ENCODE measurements around the gene PADI6.
A peak's percentile ranks its signal among the peaks of the same experiment; 100 is the strongest.

PADI6 gene

DNA sequence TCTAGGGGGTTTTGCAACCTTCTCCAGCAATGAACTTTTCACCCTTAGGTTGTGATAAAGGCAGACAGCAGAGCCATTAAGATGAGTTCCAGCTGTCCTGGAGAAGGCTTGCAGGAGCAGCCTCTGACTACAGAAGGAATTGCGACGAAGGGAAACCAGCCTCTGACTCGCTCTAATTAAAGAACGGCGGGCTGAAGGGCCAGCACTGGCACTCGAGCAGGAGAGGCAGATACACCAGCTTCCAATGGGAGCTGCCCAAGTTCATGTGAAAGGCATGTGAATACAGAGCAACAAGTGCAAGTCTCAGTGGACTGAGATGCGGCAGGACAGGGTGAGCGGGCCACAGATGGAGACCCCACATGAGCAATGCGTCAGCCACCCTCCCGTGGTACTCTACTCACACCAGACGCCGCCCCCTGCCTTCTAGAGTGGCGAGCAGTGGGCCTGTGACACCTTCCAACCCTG lies 51.8 kb downstream of the PADI6 start:
- H3K27me3 ChIP-seq (ENCODE audit: insufficient read depth, low read length), result no peaks in the 10 kb centered on the region
- H3K4me1 ChIP-seq (ENCODE audit: insufficient read depth, low read length), result peaks cover 11% of the 10 kb centered on the region
- H3K4me3 ChIP-seq (ENCODE audit: low read length), result no peak overlapping the region
- H3K36me3 ChIP-seq (ENCODE audit: insufficient read depth, low read length), result peaks cover 97% of the 10 kb centered on the region
- H3K9ac ChIP-seq (ENCODE audit: low read depth, low read length), result no peak overlapping the region
- no peak overlapping the region for H3K27ac ChIP-seq (ENCODE audit: low read depth, low read length)
- 94% methylated on average over 13 of the region's 13 CpGs for WGBS
- no peaks in the 10 kb centered on the region for H3K9me3 ChIP-seq (ENCODE audit: insufficient read depth, low read depth, low read length)

DNA sequence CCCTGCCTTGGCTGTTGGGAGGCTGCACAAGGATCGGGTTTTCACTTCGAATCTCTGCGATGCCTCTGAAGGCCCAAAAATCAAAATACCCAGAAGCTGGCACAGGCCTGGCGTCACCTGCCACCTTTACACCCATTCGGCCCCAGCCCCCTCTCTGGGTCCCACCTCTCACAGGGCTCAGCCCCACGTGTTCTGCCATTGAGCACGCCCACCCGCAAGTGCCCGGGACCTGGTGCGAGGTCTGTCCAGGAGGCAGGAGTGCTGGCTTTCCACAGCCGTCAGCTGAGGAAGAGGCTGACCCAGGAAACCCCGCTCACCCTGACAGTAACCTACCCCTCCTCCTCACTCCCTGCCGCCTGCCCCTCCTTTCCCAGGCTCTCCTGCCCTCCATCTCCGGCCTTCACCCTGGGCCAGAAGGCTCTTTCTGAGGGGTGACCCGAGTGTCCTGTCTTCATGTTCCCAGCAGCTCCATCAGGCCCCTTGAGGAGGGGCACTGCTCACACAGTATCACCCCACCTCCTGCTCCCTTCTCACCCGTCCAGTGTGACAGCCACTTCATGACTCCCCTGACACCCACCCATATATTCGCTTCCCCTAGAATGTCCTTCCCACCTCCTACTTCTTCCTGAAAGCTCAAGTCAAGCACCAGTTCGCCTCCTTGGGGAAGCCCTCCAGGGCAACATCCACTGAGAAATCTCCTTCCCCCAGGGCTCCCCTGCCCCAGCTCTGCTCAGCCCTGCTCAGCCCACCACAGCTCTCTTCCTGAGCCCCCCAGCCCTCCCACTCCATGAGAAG lies 54.0 kb downstream of the PADI6 start:
- Histone ChIP-seq H3K4me3 (ENCODE audit: low read length) (no peak overlapping the region), H3K27ac (ENCODE audit: low read depth, low read length) (no peak overlapping the region), H3K36me3 (ENCODE audit: insufficient read depth, low read length) (peaks cover 90% of the 10 kb centered on the region), H3K27me3 (ENCODE audit: insufficient read depth, low read length) (no peaks in the 10 kb centered on the region), H3K4me1 (ENCODE audit: insufficient read depth, low read length) (peaks cover 25% of the 10 kb centered on the region), H3K9me3 (ENCODE audit: insufficient read depth, low read depth, low read length) (no peaks in the 10 kb centered on the region), H3K9ac (ENCODE audit: low read depth, low read length) (no peak overlapping the region; the same call in 1 of the 2 replicates)
- 94% methylated on average over 18 of the region's 18 CpGs for WGBS

DNA sequence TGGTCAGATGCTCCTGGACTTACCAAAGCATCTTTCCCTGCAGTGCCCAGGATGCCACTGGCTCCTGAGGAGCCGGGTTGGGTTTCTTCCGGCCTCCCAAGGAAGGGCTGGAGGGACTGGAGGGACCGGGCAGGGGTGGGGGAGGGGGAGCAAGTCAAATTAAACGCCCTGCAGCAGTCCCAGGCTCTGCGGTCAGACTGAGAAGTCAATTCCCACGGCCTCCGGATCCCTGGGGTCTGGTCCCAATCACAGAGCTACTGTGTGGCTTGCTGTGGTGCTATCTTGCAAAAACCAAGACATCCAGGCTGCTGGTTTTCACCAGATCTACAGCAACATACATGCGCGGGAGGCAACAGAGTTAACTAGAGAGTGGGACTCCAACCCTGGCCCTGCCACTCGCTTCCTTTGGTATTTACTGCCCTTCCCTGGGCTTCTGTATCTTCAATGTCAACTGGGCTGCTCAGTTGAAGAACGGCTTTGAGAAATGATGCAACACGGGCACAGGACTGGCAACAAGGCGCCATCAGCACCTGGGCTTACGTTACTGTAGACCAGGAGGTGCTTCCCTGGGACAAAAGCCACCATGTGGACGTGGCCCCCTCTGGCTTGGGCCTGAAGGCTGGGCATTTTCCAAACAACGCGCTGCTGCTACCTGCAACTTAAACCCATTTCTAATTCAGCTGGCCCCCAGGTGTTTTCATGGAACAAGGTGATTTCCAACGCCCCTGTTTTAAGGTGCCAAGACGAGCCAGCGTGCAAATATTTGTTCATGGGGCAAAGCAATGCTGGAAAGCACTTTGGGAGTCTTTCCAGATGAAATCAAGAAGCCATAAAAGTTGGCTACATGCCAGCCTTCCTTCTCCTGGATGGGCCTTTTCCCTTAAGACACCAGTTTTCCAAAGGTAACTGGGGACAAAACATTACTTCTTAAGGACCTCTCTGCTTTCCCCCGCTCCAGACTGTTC lies 56.0 kb downstream of the PADI6 start:
- no peaks in the 10 kb centered on the region for H3K9me3 ChIP-seq (ENCODE audit: insufficient read depth, low read depth, low read length)
- no peak overlapping the region for H3K9ac ChIP-seq (ENCODE audit: low read depth, low read length)
- peak overlapping the region; percentile 60; the same call in 1 of the 2 replicates for H3K27ac ChIP-seq (ENCODE audit: low read depth, low read length)
- H3K36me3 ChIP-seq (ENCODE audit: insufficient read depth, low read length), result peaks cover 89% of the 10 kb centered on the region
- 88% methylated on average over 21 of the region's 21 CpGs for whole genome bisulfite sequencing
- H3K4me3 ChIP-seq (ENCODE audit: low read length), result no peak overlapping the region
- no peaks in the 10 kb centered on the region for H3K27me3 ChIP-seq (ENCODE audit: insufficient read depth, low read length)
- H3K4me1 ChIP-seq (ENCODE audit: insufficient read depth, low read length), result peaks cover 27% of the 10 kb centered on the region

DNA sequence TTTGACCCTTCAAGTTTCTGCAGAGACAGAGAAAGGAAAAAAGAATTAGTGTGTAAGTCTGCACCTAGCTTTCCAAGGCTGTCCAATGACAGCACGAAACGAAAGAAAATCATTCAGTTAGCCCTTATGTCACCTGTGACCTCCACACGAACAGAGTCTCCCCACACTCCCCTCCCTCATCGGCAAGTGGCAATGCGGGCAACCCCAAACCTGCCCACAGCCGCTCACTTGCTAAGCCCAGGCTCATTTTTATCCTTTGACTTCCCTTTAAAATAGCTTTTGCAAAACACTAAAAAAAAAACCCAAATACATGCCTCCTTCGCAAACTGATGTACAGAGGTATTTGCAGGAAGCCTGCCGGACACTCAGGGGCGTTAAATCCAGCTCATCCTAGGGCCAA lies 57.2 kb downstream of the PADI6 start:
- Histone ChIP-seq H3K9ac (ENCODE audit: low read depth, low read length) (no peak overlapping the region; the same call in 1 of the 2 replicates), H3K4me1 (ENCODE audit: insufficient read depth, low read length) (peaks cover 36% of the 10 kb centered on the region), H3K27me3 (ENCODE audit: insufficient read depth, low read length) (no peaks in the 10 kb centered on the region), H3K27ac (ENCODE audit: low read depth, low read length) (peak overlapping the region; percentile 46), H3K9me3 (ENCODE audit: insufficient read depth, low read depth, low read length) (no peaks in the 10 kb centered on the region), H3K4me3 (ENCODE audit: low read length) (no peak overlapping the region), H3K36me3 (ENCODE audit: insufficient read depth, low read length) (peaks cover 88% of the 10 kb centered on the region)
- 93% methylated on average over 9 of the region's 9 CpGs for WGBS

DNA sequence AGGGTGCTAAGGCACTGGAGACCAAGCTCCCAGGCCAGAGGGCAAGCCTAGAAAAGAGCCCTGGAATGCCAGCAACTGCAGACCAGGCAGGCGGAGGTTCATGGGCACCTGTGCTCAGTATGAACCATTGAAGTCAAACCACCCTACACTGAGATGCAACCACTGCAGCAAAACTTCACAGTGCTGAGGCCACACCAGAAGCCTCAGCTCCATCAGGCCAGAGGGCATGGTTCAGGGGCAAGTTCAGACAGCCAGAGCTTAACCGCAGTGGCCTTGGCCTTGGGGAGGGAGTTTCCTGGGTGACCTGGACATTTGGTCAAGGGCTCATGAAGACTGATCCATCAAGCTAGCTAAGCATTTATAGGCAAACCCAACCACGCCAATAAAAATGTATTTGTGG lies 60.4 kb downstream of the PADI6 start:
- Histone ChIP-seq H3K36me3 (ENCODE audit: insufficient read depth, low read length) (peaks cover 85% of the 10 kb centered on the region), H3K27ac (ENCODE audit: low read depth, low read length) (peak overlapping the region; percentile 34), H3K4me1 (ENCODE audit: insufficient read depth, low read length) (peaks cover 66% of the 10 kb centered on the region), H3K4me3 (ENCODE audit: low read length) (no peak overlapping the region), H3K9ac (ENCODE audit: low read depth, low read length) (no peak overlapping the region), H3K9me3 (ENCODE audit: insufficient read depth, low read depth, low read length) (no peaks in the 10 kb centered on the region), H3K27me3 (ENCODE audit: insufficient read depth, low read length) (no peaks in the 10 kb centered on the region)
- WGBS, result 92% methylated on average over 3 of the region's 3 CpGs

DNA sequence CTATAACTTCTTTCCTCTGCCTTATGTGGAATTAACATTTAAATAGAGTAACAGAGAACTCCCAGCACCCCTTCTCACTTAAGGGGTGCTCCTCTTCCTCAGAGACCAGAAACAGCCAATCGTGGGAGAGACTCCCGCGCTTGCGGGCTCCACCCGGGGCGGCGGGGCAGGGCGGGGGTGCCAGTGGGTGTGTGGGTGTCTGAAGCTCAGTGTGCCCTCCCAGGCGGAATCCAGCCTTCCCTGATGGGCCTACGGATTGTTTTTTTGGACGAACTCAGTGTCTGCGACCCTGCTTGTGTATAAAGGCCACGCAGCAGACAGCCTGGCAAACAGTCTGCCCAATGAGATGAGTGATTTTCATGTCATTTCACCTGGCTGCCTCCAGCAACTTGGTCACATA lies 61.3 kb downstream of the PADI6 start:
- Histone ChIP-seq H3K27ac (ENCODE audit: low read depth, low read length) (peak overlapping the region; percentile 89), H3K27me3 (ENCODE audit: insufficient read depth, low read length) (no peaks in the 10 kb centered on the region), H3K9me3 (ENCODE audit: insufficient read depth, low read depth, low read length) (no peaks in the 10 kb centered on the region), H3K4me1 (ENCODE audit: insufficient read depth, low read length) (peaks cover 61% of the 10 kb centered on the region), H3K36me3 (ENCODE audit: insufficient read depth, low read length) (peaks cover 77% of the 10 kb centered on the region), H3K9ac (ENCODE audit: low read depth, low read length) (0 out of 2 replicates have a peak overlapping the region, but pooled peaks have one; percentile 18), H3K4me3 (ENCODE audit: low read length) (no peak overlapping the region)
- WGBS, result 92% methylated on average over 13 of the region's 13 CpGs

DNA sequence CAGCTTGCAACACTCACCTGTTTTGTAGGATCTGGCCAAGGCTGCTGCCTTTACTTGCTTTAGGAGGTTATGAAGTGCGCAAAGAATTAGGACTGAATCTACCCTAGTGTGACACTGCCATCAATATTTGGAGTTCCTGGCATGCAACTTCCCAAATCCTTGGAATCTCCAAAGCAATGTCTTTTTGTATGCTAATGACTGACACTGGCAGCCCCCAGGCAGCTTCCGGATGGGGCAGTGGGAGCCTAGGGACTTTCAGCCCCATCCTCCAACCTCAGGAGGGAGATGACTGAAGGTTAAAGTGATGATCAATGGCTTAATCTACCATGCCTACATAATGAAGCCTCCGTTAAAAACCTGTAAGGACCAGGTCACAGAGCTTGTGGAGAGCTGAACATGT lies 62.0 kb downstream of the PADI6 start:
- Histone ChIP-seq H3K4me1 (ENCODE audit: insufficient read depth, low read length) (peaks cover 53% of the 10 kb centered on the region), H3K9me3 (ENCODE audit: insufficient read depth, low read depth, low read length) (no peaks in the 10 kb centered on the region), H3K9ac (ENCODE audit: low read depth, low read length) (peak overlapping the region; percentile 21; the same call in 1 of the 2 replicates), H3K36me3 (ENCODE audit: insufficient read depth, low read length) (peaks cover 69% of the 10 kb centered on the region), H3K27me3 (ENCODE audit: insufficient read depth, low read length) (no peaks in the 10 kb centered on the region), H3K4me3 (ENCODE audit: low read length) (peak overlapping the region; percentile 18), H3K27ac (ENCODE audit: low read depth, low read length) (peak overlapping the region; percentile 89)
- 14% methylated on average over 2 of the region's 3 CpGs for WGBS

DNA sequence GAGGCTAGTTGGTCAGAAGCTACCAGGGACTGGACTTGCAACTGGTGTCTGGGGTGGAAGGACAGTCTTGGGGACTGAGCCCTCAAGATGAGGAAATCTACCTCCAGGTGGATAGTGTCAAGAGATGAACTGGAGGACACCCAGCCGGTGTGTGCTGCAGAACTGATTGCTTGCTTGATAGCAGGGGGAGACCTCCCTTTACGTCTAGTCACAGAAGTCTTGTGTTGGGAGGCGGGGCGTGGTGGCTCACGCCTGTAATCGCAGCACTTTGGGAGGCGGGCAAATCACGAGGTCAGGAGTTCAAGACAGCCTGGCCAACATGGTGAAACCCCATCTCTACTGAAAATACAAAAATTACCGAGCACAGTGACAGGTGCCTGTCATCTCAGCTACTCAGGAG lies 62.6 kb downstream of the PADI6 start:
- H3K27ac ChIP-seq (ENCODE audit: low read depth, low read length), result peak overlapping the region; percentile 82
- WGBS, result 62% methylated on average over 9 of the region's 9 CpGs
- H3K9me3 ChIP-seq (ENCODE audit: insufficient read depth, low read depth, low read length), result no peaks in the 10 kb centered on the region
- H3K27me3 ChIP-seq (ENCODE audit: insufficient read depth, low read length), result no peaks in the 10 kb centered on the region
- H3K9ac ChIP-seq (ENCODE audit: low read depth, low read length), result peak overlapping the region; percentile 21; the same call in 1 of the 2 replicates
- peak overlapping the region; percentile 18 for H3K4me3 ChIP-seq (ENCODE audit: low read length)
- H3K4me1 ChIP-seq (ENCODE audit: insufficient read depth, low read length), result peaks cover 47% of the 10 kb centered on the region
- peaks cover 63% of the 10 kb centered on the region for H3K36me3 ChIP-seq (ENCODE audit: insufficient read depth, low read length)

DNA sequence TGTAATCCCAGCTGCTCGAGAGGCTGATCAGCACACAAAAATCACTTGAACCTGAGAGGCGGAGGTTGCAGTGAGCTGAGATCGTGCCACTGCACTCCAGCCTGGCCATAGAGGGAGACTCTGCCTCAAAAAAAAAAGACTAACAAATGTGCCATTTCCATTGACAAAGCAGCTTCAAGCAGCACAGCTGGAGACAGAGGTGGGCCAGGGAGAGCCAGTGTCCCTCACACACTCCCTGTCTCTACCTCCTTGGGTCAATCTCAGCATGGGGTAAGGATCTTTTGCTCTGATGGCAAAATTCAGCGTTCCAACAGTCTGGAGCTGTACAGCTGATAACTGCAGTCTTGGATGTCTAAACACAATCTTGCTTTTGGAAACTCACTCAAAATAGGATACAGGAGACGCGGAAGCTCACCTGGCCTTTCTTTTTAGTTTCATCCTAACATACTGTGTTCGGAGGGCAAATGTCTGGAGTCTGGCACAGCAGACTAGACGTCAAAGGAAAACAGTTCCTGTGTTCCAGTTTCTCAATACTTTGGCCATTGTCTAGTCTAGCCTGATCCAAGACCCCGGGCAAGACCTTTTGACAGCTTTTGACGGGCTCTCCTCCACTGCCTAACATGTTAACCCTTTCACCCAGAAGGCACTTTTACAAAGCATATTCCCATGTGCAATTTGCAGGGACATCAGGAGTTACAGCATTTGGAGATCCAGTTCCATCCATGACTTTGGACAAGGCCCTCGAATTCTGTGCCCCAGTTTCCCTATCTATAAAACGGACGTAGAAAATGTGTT lies 64.6 kb downstream of the PADI6 start:
- Histone ChIP-seq H3K9ac (ENCODE audit: low read depth, low read length) (peak overlapping the region; percentile 100), H3K27me3 (ENCODE audit: insufficient read depth, low read length) (peaks cover 19% of the 10 kb centered on the region), H3K36me3 (ENCODE audit: insufficient read depth, low read length) (peaks cover 53% of the 10 kb centered on the region), H3K4me3 (ENCODE audit: low read length) (peak overlapping the region; percentile 98), H3K27ac (ENCODE audit: low read depth, low read length) (peak overlapping the region; percentile 85), H3K4me1 (ENCODE audit: insufficient read depth, low read length) (peaks cover 57% of the 10 kb centered on the region), H3K9me3 (ENCODE audit: insufficient read depth, low read depth, low read length) (no peaks in the 10 kb centered on the region)
- WGBS, result 48% methylated on average over 13 of the region's 13 CpGs

DNA sequence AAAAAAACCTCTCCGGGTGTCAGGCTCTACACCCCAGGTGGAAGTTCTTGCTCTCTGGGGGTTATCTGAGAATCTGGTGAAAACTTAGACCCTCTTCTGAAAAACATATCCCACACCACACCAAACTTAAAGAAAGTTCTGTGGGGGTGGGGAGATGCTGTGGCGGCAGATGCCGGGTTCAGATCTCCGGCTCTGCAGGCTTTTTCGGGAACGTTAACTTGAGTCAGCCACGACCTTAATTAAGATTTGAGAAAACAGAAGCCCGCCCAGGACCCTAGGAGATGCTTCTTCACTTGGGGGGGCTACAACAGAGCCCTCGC lies 65.2 kb downstream of the PADI6 start:
- H3K4me1 ChIP-seq (ENCODE audit: insufficient read depth, low read length), result peaks cover 63% of the 10 kb centered on the region
- peak overlapping the region; percentile 85 for H3K27ac ChIP-seq (ENCODE audit: low read depth, low read length)
- no peaks in the 10 kb centered on the region for H3K9me3 ChIP-seq (ENCODE audit: insufficient read depth, low read depth, low read length)
- H3K27me3 ChIP-seq (ENCODE audit: insufficient read depth, low read length), result peaks cover 23% of the 10 kb centered on the region
- H3K36me3 ChIP-seq (ENCODE audit: insufficient read depth, low read length), result peaks cover 48% of the 10 kb centered on the region
- peak overlapping the region; percentile 98 for H3K4me3 ChIP-seq (ENCODE audit: low read length)
- peak overlapping the region; percentile 100 for H3K9ac ChIP-seq (ENCODE audit: low read depth, low read length)
- 2% methylated on average over 8 of the region's 9 CpGs for WGBS
